PC-3 (cell line): ENCODE results near the gene P2RY2. TPM values are rescaled to one million over a fixed set of nuclear protein-coding genes. Genes with fewer than 3 reads are reported as not detected.

Experiments used
- ATAC-seq: fragments of 200-7000 bp; cut with Tn5 transposase; 2 replicates; pipeline ENCODE4 v1.9.1; 2020; ENCODE audit warnings: mild to moderate bottlenecking, moderate library complexity
- BruUV-seq: library from RNA; stranded (reverse); fragments of 400-500 nt; replicated peaks from 2 replicates; lab custom pipeline; 2021; lab: Mats Ljungman, UMichigan
- CTCF ChIA-PET: fragments of 300-600 bp; sonication (Branson Sonifier 250); formaldehyde crosslinking; loops from one replicate; lab custom pipeline; 2022; ENCODE audit warnings: antibody characterized with exemption; lab: Charles Lee
- POLR2A ChIA-PET: fragments of 300-600 bp; sonication (Branson Sonifier 250); formaldehyde crosslinking; loops from one replicate; lab custom pipeline; 2022; ENCODE audit warnings: antibody characterized with exemption; ENCODE audit not compliant: unreplicated experiment; lab: Charles Lee
- DNase-seq: peaks from one replicate; pipeline ENCODE4 v3.0.0-alpha.2; 2015
- H2AFZ ChIP-seq: fragments of 300-600 bp; sonication (generic); 2 replicates; pipeline ENCODE4 v1.6.0; 2016; ENCODE audit warnings: antibody characterized with exemption, low read length
- H3F3A ChIP-seq: fragments of 300-600 bp; sonication (generic); one replicate; pipeline ENCODE4 v1.6.0; 2017; ENCODE audit warnings: antibody characterized with exemption, low read length, control low read depth, mild to moderate bottlenecking; ENCODE audit not compliant: unreplicated experiment
- H3K27ac ChIP-seq: fragments of 300-600 bp; sonication (generic); 2 replicates; pipeline ENCODE4 v1.5.1; 2016; ENCODE audit warnings: mild to moderate bottlenecking, low read length
- H3K27me3 ChIP-seq: fragments of 300-600 bp; sonication (generic); 2 replicates; pipeline ENCODE4 v1.6.1; 2016; ENCODE audit warnings: low read length, mixed read lengths
- H3K36me3 ChIP-seq: fragments of 300-600 bp; sonication (generic); 2 replicates; pipeline ENCODE4 v1.6.1; 2016; ENCODE audit warnings: low read depth, mixed run types, low read length, mixed read lengths
- H3K4me1 ChIP-seq: fragments of 300-600 bp; sonication (generic); 2 replicates; pipeline ENCODE4 v1.5.1; 2016; ENCODE audit warnings: low read length; ENCODE audit not compliant: insufficient read depth
- H3K4me2 ChIP-seq: fragments of 300-600 bp; sonication (generic); 2 replicates; pipeline ENCODE4 v1.6.0; 2016; ENCODE audit warnings: low read length
- H3K4me3 ChIP-seq: fragments of 300-600 bp; sonication (generic); 2 replicates; pipeline ENCODE4 v1.5.1; 2016; ENCODE audit warnings: mild to moderate bottlenecking, low read length, mixed read lengths
- H3K79me2 ChIP-seq: fragments of 300-600 bp; sonication (generic); 2 replicates; pipeline ENCODE4 v1.6.1; 2017; ENCODE audit warnings: low read length, mixed read lengths
- H3K9ac ChIP-seq: fragments of 300-600 bp; sonication (generic); 2 replicates; pipeline ENCODE4 v1.6.0; 2016; ENCODE audit warnings: mild to moderate bottlenecking, low read length
- H3K9me2 ChIP-seq: fragments of 300-600 bp; sonication (generic); replicated peaks from 2 replicates; pipeline ENCODE4 v1.6.1; 2016; ENCODE audit warnings: mixed run types, low read length, mixed read lengths
- H3K9me3 ChIP-seq: fragments of 300-600 bp; sonication (generic); 2 replicates; pipeline ENCODE4 v1.6.1; 2016; ENCODE audit warnings: low read length, mixed read lengths
- H4K20me1 ChIP-seq: fragments of 300-600 bp; sonication (generic); 2 replicates; pipeline ENCODE4 v1.6.1; 2016; ENCODE audit warnings: low read length, mixed read lengths
- EZH2 ChIP-seq: fragments of 300-600 bp; sonication (generic); IDR thresholded peaks from one replicate; pipeline ENCODE4 v1.6.1; 2017; ENCODE audit warnings: antibody characterized with exemption, mild to moderate bottlenecking, low read length; ENCODE audit not compliant: unreplicated experiment
- EZH2phosphoT487 ChIP-seq: fragments of 300-600 bp; sonication (generic); IDR thresholded peaks from 2 replicates; pipeline ENCODE4 v1.6.1; 2018; ENCODE audit warnings: mild to moderate bottlenecking, antibody characterized with exemption, low read length, borderline replicate concordance
- intact Hi-C: fragments of 100-400 bp; cut with micrococcal nuclease; formaldehyde crosslinking; loops from 2 replicates; pipeline ENCODE4 v1.9.0; 2023
- total RNA-seq: library from RNA; depleted of rRNA; stranded (reverse); fragments of >200 nt; gene quantifications from 2 replicates; pipeline ENCODE4 v1.2.3, GENCODE V29; 2014
- TF ChIP-seq, protein P1 (sequence below): fragments of 300-600 bp; sonication (generic); conservative IDR thresholded peaks from 2 replicates; pipeline ENCODE4 v1.5.1; 2017; ENCODE audit warnings: antibody characterized with exemption, low read depth, mild to moderate bottlenecking, low read length

The P2RY2 gene
- total RNA-seq, 1 experiment from 2014 or later, result 54.8 TPM

DNA sequence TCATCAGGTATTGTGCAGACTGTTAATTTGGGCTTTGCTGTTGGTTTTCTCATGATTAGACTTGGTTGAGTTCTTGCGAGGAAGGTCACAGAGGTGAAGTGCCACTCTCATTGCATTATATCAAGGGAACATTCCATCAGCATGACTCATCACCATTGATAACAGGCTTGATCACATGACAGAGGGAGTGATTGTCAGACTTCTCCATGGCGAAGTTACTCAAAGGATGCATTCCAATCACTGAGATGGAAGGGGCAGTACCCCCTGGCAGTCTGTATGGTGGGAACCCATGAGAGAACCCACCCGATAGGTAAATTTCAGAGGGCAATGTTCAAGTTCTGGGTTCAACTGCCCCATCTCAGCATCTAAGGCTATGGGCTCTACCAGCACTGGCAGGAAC, 19.4 kb upstream of the P2RY2 start:
- Histone ChIP-seq H3F3A (peaks cover 18% of the 10 kb centered on the region), H3K4me2 (no peak overlapping the region), H3K27ac (no peak overlapping the region), H4K20me1 (no peaks in the 10 kb centered on the region), H3K4me3 (no peak overlapping the region), H3K9me2 (no peaks in the 10 kb centered on the region), H3K9ac (no peak overlapping the region), H3K9me3 (no peaks in the 10 kb centered on the region), H2AFZ (no peak overlapping the region), H3K27me3 (no peaks in the 10 kb centered on the region), H3K36me3 (no peaks in the 10 kb centered on the region), H3K79me2 (no peaks in the 10 kb centered on the region), H3K4me1 (peaks cover 50% of the 10 kb centered on the region)
- ATAC-seq (no peak), DNase-seq (no peak)
- intact Hi-C loops, result no loop called here
- ChIA-PET POLR2A (no interaction called here), CTCF (no interaction called here)
- no peak for TF ChIP-seq EZH2
- no peak for TF ChIP-seq EZH2phosphoT487
- TF ChIP-seq, protein P1, sequence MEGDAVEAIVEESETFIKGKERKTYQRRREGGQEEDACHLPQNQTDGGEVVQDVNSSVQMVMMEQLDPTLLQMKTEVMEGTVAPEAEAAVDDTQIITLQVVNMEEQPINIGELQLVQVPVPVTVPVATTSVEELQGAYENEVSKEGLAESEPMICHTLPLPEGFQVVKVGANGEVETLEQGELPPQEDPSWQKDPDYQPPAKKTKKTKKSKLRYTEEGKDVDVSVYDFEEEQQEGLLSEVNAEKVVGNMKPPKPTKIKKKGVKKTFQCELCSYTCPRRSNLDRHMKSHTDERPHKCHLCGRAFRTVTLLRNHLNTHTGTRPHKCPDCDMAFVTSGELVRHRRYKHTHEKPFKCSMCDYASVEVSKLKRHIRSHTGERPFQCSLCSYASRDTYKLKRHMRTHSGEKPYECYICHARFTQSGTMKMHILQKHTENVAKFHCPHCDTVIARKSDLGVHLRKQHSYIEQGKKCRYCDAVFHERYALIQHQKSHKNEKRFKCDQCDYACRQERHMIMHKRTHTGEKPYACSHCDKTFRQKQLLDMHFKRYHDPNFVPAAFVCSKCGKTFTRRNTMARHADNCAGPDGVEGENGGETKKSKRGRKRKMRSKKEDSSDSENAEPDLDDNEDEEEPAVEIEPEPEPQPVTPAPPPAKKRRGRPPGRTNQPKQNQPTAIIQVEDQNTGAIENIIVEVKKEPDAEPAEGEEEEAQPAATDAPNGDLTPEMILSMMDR, result no peak
- BruUV-seq, result no TSS peak

DNA sequence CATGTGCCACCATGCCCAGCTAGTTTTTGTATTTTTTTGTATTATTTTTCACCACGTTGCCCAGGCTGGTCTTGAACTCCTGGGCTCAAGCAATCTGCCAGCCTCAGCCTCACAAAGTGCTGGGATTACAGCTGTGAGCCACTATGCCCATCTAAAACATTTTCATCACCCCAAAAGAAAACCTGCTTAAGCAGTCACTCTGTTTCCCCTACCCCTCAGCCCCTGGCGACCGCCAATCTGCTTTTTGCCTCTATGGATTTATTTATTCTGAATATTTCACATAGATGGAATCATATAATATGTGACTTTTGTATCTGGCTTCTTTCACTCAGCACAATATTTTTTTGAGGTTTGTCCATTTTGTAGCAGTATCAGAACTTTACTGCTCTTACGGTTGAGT, 18.6 kb upstream of the P2RY2 start:
- BruUV-seq, result no TSS peak
- no peak overlapping the region for H3K9ac ChIP-seq
- no peak for ATAC-seq
- no peaks in the 10 kb centered on the region for H3K27me3 ChIP-seq
- no peak for DNase-seq
- H3K9me3 ChIP-seq, result no peaks in the 10 kb centered on the region
- H3K36me3 ChIP-seq, result no peaks in the 10 kb centered on the region
- ChIA-PET CTCF (no interaction called here), POLR2A (no interaction called here)
- H3K4me1 ChIP-seq, result peaks cover 42% of the 10 kb centered on the region
- no peak overlapping the region for H3K4me2 ChIP-seq
- peak overlapping the region; percentile 44 for H3K27ac ChIP-seq
- H3F3A ChIP-seq, result peaks cover 11% of the 10 kb centered on the region
- no peaks in the 10 kb centered on the region for H3K79me2 ChIP-seq
- no peaks in the 10 kb centered on the region for H3K9me2 ChIP-seq
- H2AFZ ChIP-seq, result no peak overlapping the region
- intact Hi-C loops, result no loop called here
- no peak overlapping the region for H3K4me3 ChIP-seq
- TF ChIP-seq, protein P1, result no peak
- no peaks in the 10 kb centered on the region for H4K20me1 ChIP-seq

DNA sequence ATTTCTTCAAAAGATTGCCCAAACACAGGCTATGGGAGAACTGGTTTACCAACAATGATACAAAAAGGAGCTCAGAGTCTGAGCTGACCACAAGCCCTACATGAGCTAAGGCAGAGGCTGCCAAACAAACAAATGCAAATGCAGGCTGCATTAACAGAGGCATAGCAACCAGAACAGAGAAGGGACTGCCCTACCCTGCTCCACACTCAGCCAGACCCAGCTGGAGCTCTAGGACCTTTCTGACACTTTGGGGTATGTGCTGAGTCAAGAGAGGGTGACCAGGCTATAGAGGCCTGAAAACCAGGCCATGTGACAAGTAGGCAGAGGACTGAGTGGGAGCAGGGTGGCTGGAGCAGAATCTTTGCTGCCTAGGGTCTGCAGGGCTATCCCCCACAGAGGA, 17.8 kb upstream of the P2RY2 start:
- H3K9me3 ChIP-seq, result no peaks in the 10 kb centered on the region
- ATAC-seq, result peak; percentile 23
- peaks cover 34% of the 10 kb centered on the region for H3K4me1 ChIP-seq
- H2AFZ ChIP-seq, result 0 out of 2 replicates have a peak overlapping the region, but pooled peaks have one; percentile 1
- no peaks in the 10 kb centered on the region for H3K36me3 ChIP-seq
- H3K9ac ChIP-seq, result no peak overlapping the region
- no peaks in the 10 kb centered on the region for H3K27me3 ChIP-seq
- DNase-seq, result peak; percentile 62
- no peaks in the 10 kb centered on the region for H3K79me2 ChIP-seq
- H3K27ac ChIP-seq, result peak overlapping the region; percentile 44
- POLR2A ChIA-PET, result interaction anchor here (0.7 kb wide), 1 partner anchor 127 kb away, joined by 3 read pairs; no protein-coding TSS in a partner anchor
- H3K4me3 ChIP-seq, result no peak overlapping the region
- H3K4me2 ChIP-seq, result no peak overlapping the region
- no peaks in the 10 kb centered on the region for H4K20me1 ChIP-seq
- no peaks in the 10 kb centered on the region for H3K9me2 ChIP-seq
- intact Hi-C loops, result no loop called here
- peaks cover 7% of the 10 kb centered on the region for H3F3A ChIP-seq
- no TSS peak for BruUV-seq
- CTCF ChIA-PET, result interaction anchor here (0.6 to 1.0 kb wide), 2 partner anchors 14 to 89 kb away, joined by 5 to 7 read pairs; no protein-coding TSS in a partner anchor
- TF ChIP-seq EZH2 (no peak), EZH2phosphoT487 (no peak)
- TF ChIP-seq, protein P1, result no peak
